Ishikawa (cell line): ENCODE data around the gene GINS2.

ENCODE experiments used
- CEBPB ChIP-seq: IDR thresholded peaks from 2 replicates; pipeline ENCODE4 v1.6.1; 2012
- CREB1 ChIP-seq: IDR thresholded peaks from 2 replicates; pipeline ENCODE4 v1.6.1; 2012; ENCODE audit warnings: low read depth
- EGR1 ChIP-seq: IDR thresholded peaks from 2 replicates; pipeline ENCODE4 v1.6.1; 2012
- EP300 ChIP-seq: IDR thresholded peaks from 2 replicates; pipeline ENCODE4 v1.6.1; 2012; ENCODE audit warnings: borderline replicate concordance
- FOXM1 ChIP-seq: IDR thresholded peaks from 2 replicates; pipeline ENCODE4 v1.6.1; 2012; ENCODE audit warnings: low read depth, borderline replicate concordance
- NFIC ChIP-seq: IDR thresholded peaks from 2 replicates; pipeline ENCODE4 v1.6.1; 2012
- RAD21 ChIP-seq: IDR thresholded peaks from 2 replicates; pipeline ENCODE4 v1.6.1; 2012; ENCODE audit warnings: low read depth
- REST ChIP-seq: IDR thresholded peaks from 2 replicates; pipeline ENCODE4 v1.6.1; 2012; ENCODE audit warnings: low read depth, mild to moderate bottlenecking
- TAF1 ChIP-seq: IDR thresholded peaks from 2 replicates; pipeline ENCODE4 v1.6.1; 2012; ENCODE audit warnings: low read depth, mild to moderate bottlenecking
- TCF12 ChIP-seq: IDR thresholded peaks from 2 replicates; pipeline ENCODE4 v1.6.1; 2012; ENCODE audit warnings: low read depth
- TEAD4 ChIP-seq: IDR thresholded peaks from 2 replicates; pipeline ENCODE4 v1.6.1; 2012
- YY1 ChIP-seq: IDR thresholded peaks from 2 replicates; pipeline ENCODE4 v1.6.1; 2012; ENCODE audit warnings: low read depth
- ZBTB7A ChIP-seq: IDR thresholded peaks from 2 replicates; pipeline ENCODE4 v1.6.1; 2012; ENCODE audit warnings: low read depth
- TF ChIP-seq, protein P1 (sequence below): IDR thresholded peaks from 2 replicates; pipeline ENCODE4 v1.6.1; 2012
- TF ChIP-seq, protein P2 (sequence below): IDR thresholded peaks from 2 replicates; pipeline ENCODE4 v1.6.1; 2012

Gene GINS2

DNA sequence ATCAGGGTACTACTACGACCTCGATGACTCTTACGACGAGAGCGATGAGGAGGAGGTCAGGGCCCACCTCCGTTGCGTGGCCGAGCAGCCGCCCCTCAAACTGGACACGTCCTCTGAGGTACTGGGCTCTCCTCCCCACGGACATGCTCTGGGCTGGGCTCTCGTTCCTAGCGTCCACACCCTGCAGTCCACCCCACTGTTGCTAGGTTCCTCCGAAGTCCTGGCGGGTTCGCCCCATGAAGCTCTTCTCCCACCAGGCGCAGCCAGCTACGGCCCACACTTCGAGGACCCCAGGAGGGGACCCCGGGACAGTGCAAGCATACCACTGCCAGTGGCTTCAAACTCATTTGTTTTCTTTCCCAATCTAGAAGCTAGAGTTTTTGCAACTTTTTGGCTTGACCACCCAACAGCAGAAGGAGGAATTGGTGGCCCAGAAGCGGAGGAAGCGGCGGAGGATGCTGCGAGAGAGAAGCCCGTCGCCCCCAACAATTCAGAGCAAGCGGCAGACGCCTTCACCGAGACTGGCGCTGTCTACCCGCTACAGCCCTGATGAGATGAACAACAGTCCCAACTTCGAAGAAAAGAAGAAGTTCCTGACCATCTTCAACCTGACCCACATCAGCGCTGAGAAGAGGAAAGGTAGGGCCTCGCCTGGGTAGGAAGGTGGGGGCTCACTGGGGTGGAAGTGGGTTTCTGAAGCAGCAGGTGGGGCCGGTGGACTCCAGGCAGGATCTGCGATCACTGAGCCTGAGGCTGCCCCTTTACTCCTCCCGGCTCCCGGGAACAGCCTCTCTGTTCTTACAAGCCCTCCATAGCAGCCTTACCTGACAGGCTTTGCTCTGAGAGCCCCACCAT lies 25.6 kb downstream of the GINS2 start:
- TF ChIP-seq, protein P1, sequence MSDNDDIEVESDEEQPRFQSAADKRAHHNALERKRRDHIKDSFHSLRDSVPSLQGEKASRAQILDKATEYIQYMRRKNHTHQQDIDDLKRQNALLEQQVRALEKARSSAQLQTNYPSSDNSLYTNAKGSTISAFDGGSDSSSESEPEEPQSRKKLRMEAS, result no peak
- TF ChIP-seq TEAD4 (no peak), EGR1 (no peak)

GRCh38 chr16:85662482-85662812 lies 26.3 kb downstream of the GINS2 start:
- TF ChIP-seq YY1 (no peak), REST (no peak), NFIC (no peak), ZBTB7A (no peak), CREB1 (no peak), TAF1 (no peak), TEAD4 (no peak), EGR1 (no peak), EP300 (no peak), CEBPB (no peak)
- TF ChIP-seq, protein P1, result no peak

GRCh38 chr16:85661740-85662481 lies 26.8 kb downstream of the GINS2 start:
- TF ChIP-seq NFIC (no peak), RAD21 (no peak), ZBTB7A (no peak), CEBPB (no peak), FOXM1 (no peak), REST (no peak), TAF1 (no peak), YY1 (no peak), TCF12 (no peak), CREB1 (no peak), TEAD4 (no peak)
- TF ChIP-seq, protein P2, sequence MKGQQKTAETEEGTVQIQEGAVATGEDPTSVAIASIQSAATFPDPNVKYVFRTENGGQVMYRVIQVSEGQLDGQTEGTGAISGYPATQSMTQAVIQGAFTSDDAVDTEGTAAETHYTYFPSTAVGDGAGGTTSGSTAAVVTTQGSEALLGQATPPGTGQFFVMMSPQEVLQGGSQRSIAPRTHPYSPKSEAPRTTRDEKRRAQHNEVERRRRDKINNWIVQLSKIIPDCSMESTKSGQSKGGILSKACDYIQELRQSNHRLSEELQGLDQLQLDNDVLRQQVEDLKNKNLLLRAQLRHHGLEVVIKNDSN, result no peak
- TF ChIP-seq, protein P1, result no peak

DNA sequence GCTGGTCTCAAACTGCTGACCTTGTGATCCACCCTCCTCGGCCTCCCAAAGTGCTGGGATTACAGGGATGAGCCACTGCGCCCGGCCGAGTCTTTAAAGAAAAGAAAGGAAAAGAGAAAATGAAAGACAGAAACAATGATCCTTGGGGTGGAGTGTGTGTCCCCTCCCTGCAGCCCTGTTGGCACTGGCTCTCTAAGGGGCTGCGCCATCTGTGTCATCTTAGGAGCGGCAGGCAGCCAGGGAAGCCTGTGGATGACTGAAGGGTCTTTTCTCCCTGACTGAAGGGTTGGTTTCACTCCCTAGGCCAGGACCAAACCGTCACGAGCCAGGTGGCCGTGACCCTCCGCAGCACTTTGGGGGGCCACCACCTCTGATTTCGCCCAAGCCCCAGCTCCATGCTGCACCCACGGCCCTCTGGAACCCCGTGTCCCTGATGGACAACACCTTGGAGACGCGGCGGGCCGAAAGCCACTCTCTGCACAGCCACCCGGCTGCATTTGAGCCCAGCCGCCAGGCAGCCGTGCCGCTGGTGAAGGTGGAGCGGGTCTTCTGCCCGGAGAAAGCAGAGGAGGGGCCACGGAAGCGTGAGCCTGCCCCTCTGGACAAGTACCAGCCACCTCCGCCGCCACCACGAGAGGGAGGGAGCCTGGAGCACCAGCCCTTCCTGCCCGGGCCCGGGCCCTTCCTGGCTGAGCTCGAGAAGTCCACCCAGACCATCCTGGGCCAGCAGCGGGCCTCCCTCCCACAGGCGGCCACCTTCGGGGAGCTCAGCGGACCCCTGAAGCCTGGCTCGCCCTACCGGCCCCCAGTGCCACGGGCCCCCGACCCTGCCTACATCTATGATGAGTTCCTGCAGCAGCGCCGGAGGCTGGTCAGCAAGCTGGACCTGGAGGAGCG lies 27.7 kb downstream of the GINS2 start:
- no peak for TF ChIP-seq YY1
- no peak for TF ChIP-seq TCF12
- TF ChIP-seq NFIC, result no peak
- no peak for TF ChIP-seq CEBPB
- TF ChIP-seq CREB1, result no peak
- no peak for TF ChIP-seq EP300
- TF ChIP-seq, protein P2, result no peak
- TF ChIP-seq RAD21, result no peak
- TF ChIP-seq ZBTB7A, result no peak
- TF ChIP-seq REST, result no peak
- TF ChIP-seq TEAD4, result no peak
- no peak for TF ChIP-seq EGR1
- TF ChIP-seq TAF1, result no peak
